Skin of body (tissue), 2 donors: ENCODE measurements around the gene TMEM163. TPM values are rescaled to one million over a fixed set of nuclear protein-coding genes. Genes with fewer than 3 reads are reported as not detected.
"Not testable (repeated sequence)": the region's sequence is repeated elsewhere in the genome, so short reads cannot be mapped to it uniquely, and the experiment has no call there.

Experiments
- DNase-seq: peaks from one replicate; lab custom pipeline; 2025; lab: John Stamatoyannopoulos, UW
- total RNA-seq: library from RNA; depleted of rRNA; stranded (reverse); fragments of >200 nt; gene quantifications from one replicate; pipeline ENCODE4 v1.2.3, GENCODE V29; 2014

The TMEM163 gene
- total RNA-seq, 1 donor from 2014 or later: 0.59 TPM

- DNase-seq: no peak
These were observed 136.8 kb downstream of the TMEM163 start for GRCh38 chr2:134581877-134582546.

- DNase-seq: no peak
These were observed 140.5 kb downstream of the TMEM163 start for GRCh38 chr2:134578316-134578715.

- DNase-seq: no peak
These were observed 142.3 kb downstream of the TMEM163 start for GRCh38 chr2:134576478-134576877.

GRCh38 chr2:134575888-134576287, 142.9 kb downstream of the TMEM163 start:
- DNase-seq: no peak

GRCh38 chr2:134574611-134575330, 144.0 kb downstream of the TMEM163 start:
- no peak for DNase-seq

GRCh38 chr2:134573724-134574123, 145.1 kb downstream of the TMEM163 start:
- no peak for DNase-seq

GRCh38 chr2:134573085-134573370, 145.8 kb downstream of the TMEM163 start:
- no peak for DNase-seq

GRCh38 chr2:134572314-134573084, 146.3 kb downstream of the TMEM163 start:
- no peak for DNase-seq

GRCh38 chr2:134570676-134571075, 148.1 kb downstream of the TMEM163 start:
- no peak for DNase-seq

- DNase-seq: no peak
These were observed 150.4 kb downstream of the TMEM163 start for GRCh38 chr2:134568413-134568812.

- no peak for DNase-seq
These were observed 151.1 kb downstream of the TMEM163 start for GRCh38 chr2:134567666-134568065.

GRCh38 chr2:134564955-134565354, 153.8 kb downstream of the TMEM163 start:
- DNase-seq: not testable (repeated sequence)

GRCh38 chr2:134564549-134564948, 154.3 kb downstream of the TMEM163 start:
- DNase-seq: no peak

GRCh38 chr2:134558208-134558830, 160.5 kb downstream of the TMEM163 start:
- no peak for DNase-seq

- no peak for DNase-seq
These were observed 163.4 kb downstream of the TMEM163 start for GRCh38 chr2:134555411-134555810.

- no peak for DNase-seq
These were observed 165.1 kb downstream of the TMEM163 start for GRCh38 chr2:134553657-134554056.

GRCh38 chr2:134550566-134551164, 168.1 kb downstream of the TMEM163 start:
- no peak for DNase-seq

GRCh38 chr2:134549104-134549503, 169.7 kb downstream of the TMEM163 start:
- DNase-seq: no peak

GRCh38 chr2:134540990-134541389, 177.8 kb downstream of the TMEM163 start:
- no peak for DNase-seq

- no peak for DNase-seq
These were observed 178.8 kb downstream of the TMEM163 start for GRCh38 chr2:134539981-134540380.

- DNase-seq: no peak
These were observed 181.1 kb downstream of the TMEM163 start for GRCh38 chr2:134537702-134538101.

- no peak for DNase-seq
These were observed 181.7 kb downstream of the TMEM163 start for GRCh38 chr2:134537121-134537520.
